ENCODE data around the gene GAPDHS. TPM values are rescaled to one million over a fixed set of nuclear protein-coding genes. Genes with fewer than 3 reads are reported as not detected.

Gene GAPDHS
- total RNA-seq, 1 donor from 2014 or later = not detected

DNA sequence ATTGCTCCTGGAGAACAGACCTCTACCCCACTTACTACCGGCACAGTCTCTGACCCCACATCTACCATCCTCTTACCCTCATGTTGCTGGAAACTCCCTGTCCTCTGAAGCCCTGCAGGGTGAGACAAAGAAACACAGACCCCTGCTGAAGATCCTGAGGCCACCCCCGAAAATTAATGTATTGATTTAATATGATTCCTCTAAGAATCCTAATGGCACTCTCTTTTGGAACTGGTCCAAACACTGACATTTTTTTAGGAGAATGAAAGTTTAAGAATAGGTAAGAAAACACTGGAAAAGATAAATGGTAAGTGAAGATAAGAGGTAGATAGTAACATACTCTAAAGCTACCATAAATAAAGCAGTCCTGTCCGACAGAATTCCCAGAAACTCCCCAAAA, 25.1 kb upstream of the GAPDHS start:
- FAIRE-seq (no peak), DNase-seq (ENCODE audit: low read depth) (no peak)
- H3K9ac ChIP-seq (ENCODE audit: low read length) = no peak overlapping the region
- H3K4me3 Mint-ChIP-seq (ENCODE audit: unreplicated experiment) = peak overlapping the region; percentile 89
- no peaks in the 10 kb centered on the region for H3K9me3 Mint-ChIP-seq (ENCODE audit: unreplicated experiment)
- no peak overlapping the region for H3K4me3 ChIP-seq (ENCODE audit: insufficient read depth, low read depth, low read length)
- H3K4me1 Mint-ChIP-seq (ENCODE audit: low read depth, unreplicated experiment) = peaks cover 6% of the 10 kb centered on the region
- no peak overlapping the region for H3K4me2 ChIP-seq (ENCODE audit: low read length)
- H3K36me3 Mint-ChIP-seq (ENCODE audit: low read depth, unreplicated experiment) = peaks cover 10% of the 10 kb centered on the region
- H3K4me1 ChIP-seq (ENCODE audit: insufficient read depth, low read length) = no peaks in the 10 kb centered on the region
- H3K27ac ChIP-seq (ENCODE audit: low read depth, low read length) = no peak overlapping the region
- H3K27me3 Mint-ChIP-seq (ENCODE audit: low read depth, unreplicated experiment) = peaks cover 10% of the 10 kb centered on the region
- H2AFZ ChIP-seq (ENCODE audit: low read depth, low read length) = no peak overlapping the region
- no peaks in the 10 kb centered on the region for H3K36me3 ChIP-seq (ENCODE audit: insufficient read depth, low read length)
- no peaks in the 10 kb centered on the region for H3K79me2 ChIP-seq (ENCODE audit: insufficient read depth, low read length)
- no peaks in the 10 kb centered on the region for H4K20me1 ChIP-seq (ENCODE audit: insufficient read depth, low read length)
- no peak overlapping the region for H3K27ac Mint-ChIP-seq (ENCODE audit: unreplicated experiment)
- TF ChIP-seq, protein P1, sequence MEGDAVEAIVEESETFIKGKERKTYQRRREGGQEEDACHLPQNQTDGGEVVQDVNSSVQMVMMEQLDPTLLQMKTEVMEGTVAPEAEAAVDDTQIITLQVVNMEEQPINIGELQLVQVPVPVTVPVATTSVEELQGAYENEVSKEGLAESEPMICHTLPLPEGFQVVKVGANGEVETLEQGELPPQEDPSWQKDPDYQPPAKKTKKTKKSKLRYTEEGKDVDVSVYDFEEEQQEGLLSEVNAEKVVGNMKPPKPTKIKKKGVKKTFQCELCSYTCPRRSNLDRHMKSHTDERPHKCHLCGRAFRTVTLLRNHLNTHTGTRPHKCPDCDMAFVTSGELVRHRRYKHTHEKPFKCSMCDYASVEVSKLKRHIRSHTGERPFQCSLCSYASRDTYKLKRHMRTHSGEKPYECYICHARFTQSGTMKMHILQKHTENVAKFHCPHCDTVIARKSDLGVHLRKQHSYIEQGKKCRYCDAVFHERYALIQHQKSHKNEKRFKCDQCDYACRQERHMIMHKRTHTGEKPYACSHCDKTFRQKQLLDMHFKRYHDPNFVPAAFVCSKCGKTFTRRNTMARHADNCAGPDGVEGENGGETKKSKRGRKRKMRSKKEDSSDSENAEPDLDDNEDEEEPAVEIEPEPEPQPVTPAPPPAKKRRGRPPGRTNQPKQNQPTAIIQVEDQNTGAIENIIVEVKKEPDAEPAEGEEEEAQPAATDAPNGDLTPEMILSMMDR (IDR thresholded peaks at IDR 0.05; ENCODE audit: insufficient read depth, low read depth, low read length) = no peak
- no peak for TF ChIP-seq EZH2 (IDR thresholded peaks at IDR 0.05; ENCODE audit: insufficient read depth, low read length)
- no peaks in the 10 kb centered on the region for H3K9me3 ChIP-seq (ENCODE audit: insufficient read depth, low read depth, low read length)
- peaks cover 58% of the 10 kb centered on the region for H3K27me3 ChIP-seq (ENCODE audit: insufficient read depth, low read length)

DNA sequence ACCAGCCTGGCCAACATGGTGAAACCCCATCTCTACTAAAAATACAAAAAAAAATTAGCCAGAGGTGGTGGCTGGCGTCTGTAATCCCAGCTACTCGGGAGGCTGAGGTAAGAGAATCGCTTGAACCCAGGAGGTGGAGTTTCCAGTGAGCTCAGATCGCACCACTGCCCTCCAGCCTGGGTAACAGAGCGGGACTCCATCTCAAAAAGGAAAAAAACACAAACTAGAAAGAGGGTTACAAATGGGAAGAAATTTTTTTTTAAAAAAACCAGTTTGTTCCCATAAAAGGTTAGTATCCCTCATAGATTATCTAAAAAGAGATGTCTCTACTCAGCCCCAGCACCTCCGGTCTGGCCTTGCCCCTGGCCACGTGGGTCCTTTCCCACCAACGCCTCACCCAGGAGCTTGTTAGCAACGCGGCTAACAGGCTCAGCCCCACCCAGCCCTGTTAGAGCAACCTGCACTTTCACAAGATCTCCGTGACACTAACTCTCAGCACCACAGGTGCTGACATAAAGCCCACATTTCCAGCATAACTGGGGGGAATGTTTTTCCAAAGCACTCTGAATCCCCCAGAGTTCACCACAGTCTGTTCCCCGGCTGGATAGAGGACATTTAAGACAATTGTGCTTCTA, 24.1 kb upstream of the GAPDHS start:
- no peak overlapping the region for H2AFZ ChIP-seq (ENCODE audit: low read depth, low read length)
- H3K9ac ChIP-seq (ENCODE audit: low read length) = no peak overlapping the region
- H3K4me1 ChIP-seq (ENCODE audit: insufficient read depth, low read length) = no peaks in the 10 kb centered on the region
- H3K79me2 ChIP-seq (ENCODE audit: insufficient read depth, low read length) = no peaks in the 10 kb centered on the region
- FAIRE-seq (no peak), DNase-seq (ENCODE audit: low read depth) (no peak)
- peaks cover 62% of the 10 kb centered on the region for H3K27me3 ChIP-seq (ENCODE audit: insufficient read depth, low read length)
- Mint-ChIP-seq H3K27ac (ENCODE audit: unreplicated experiment) (peak overlapping the region; percentile 82), H3K4me1 (ENCODE audit: low read depth, unreplicated experiment) (peaks cover 6% of the 10 kb centered on the region), H3K27me3 (ENCODE audit: low read depth, unreplicated experiment) (peaks cover 11% of the 10 kb centered on the region), H3K9me3 (ENCODE audit: unreplicated experiment) (no peaks in the 10 kb centered on the region), H3K4me3 (ENCODE audit: unreplicated experiment) (peak overlapping the region; percentile 89), H3K36me3 (ENCODE audit: low read depth, unreplicated experiment) (peaks cover 9% of the 10 kb centered on the region)
- no peaks in the 10 kb centered on the region for H4K20me1 ChIP-seq (ENCODE audit: insufficient read depth, low read length)
- H3K4me3 ChIP-seq (ENCODE audit: insufficient read depth, low read depth, low read length) = no peak overlapping the region
- no peak for TF ChIP-seq EZH2 (IDR thresholded peaks at IDR 0.05; ENCODE audit: insufficient read depth, low read length)
- TF ChIP-seq, protein P1 (IDR thresholded peaks at IDR 0.05; ENCODE audit: insufficient read depth, low read depth, low read length) = no peak
- H3K9me3 ChIP-seq (ENCODE audit: insufficient read depth, low read depth, low read length) = no peaks in the 10 kb centered on the region
- no peaks in the 10 kb centered on the region for H3K36me3 ChIP-seq (ENCODE audit: insufficient read depth, low read length)
- H3K4me2 ChIP-seq (ENCODE audit: low read length) = no peak overlapping the region
- no peak overlapping the region for H3K27ac ChIP-seq (ENCODE audit: low read depth, low read length)

Measured in astrocyte (in vitro differentiated cells and primary cell).